HG02870 (cell line): Measurements from ENCODE around the gene EXOC3L4.

Experiments used
- ATAC-seq: cut with Tn5 transposase; IDR thresholded peaks from one replicate; pipeline ENCODE4 v1.9.1; 2021; ENCODE audit warnings: mild to moderate bottlenecking, moderate library complexity; ENCODE audit not compliant: unreplicated experiment

The EXOC3L4 gene

GRCh38 chr14:103070263-103070885 lies 24.2 kb upstream of the EXOC3L4 start:
- ATAC-seq = no peak

GRCh38 chr14:103070971-103071542 lies 23.5 kb upstream of the EXOC3L4 start:
- ATAC-seq = no peak

- ATAC-seq = no peak
Measured at GRCh38 chr14:103071544-103072251, 22.8 kb upstream of the EXOC3L4 start.

GRCh38 chr14:103072595-103073366 lies 21.7 kb upstream of the EXOC3L4 start:
- no peak for ATAC-seq

- no peak for ATAC-seq
Measured at GRCh38 chr14:103073367-103073875, 21.1 kb upstream of the EXOC3L4 start.

- ATAC-seq = no peak
Measured at GRCh38 chr14:103073876-103074728, 20.4 kb upstream of the EXOC3L4 start.

- no peak for ATAC-seq
Measured at GRCh38 chr14:103074729-103075367, 19.7 kb upstream of the EXOC3L4 start.

GRCh38 chr14:103078420-103078749 lies 16.1 kb upstream of the EXOC3L4 start:
- ATAC-seq = no peak

- ATAC-seq = no peak
Measured at GRCh38 chr14:103078860-103079587, 15.5 kb upstream of the EXOC3L4 start.

- ATAC-seq = no peak
Measured at GRCh38 chr14:103081951-103082350, 12.6 kb upstream of the EXOC3L4 start.

GRCh38 chr14:103084021-103084919 lies 10.3 kb upstream of the EXOC3L4 start, which contains the start of gene LBHD2:
TSS of gene LBHD2 (plus strand) at chr14:103084210. CDS start at chr14:103086013, 1,803 bp downstream.
- no peak for ATAC-seq

- no peak for ATAC-seq
Measured at GRCh38 chr14:103085106-103086091, 9.1 kb upstream of the EXOC3L4 start.

GRCh38 chr14:103086771-103087342 lies 7.7 kb upstream of the EXOC3L4 start:
- ATAC-seq = no peak

GRCh38 chr14:103087343-103087835 lies 7.1 kb upstream of the EXOC3L4 start:
- ATAC-seq = no peak

- no peak for ATAC-seq
Measured at GRCh38 chr14:103088921-103089320, 5.6 kb upstream of the EXOC3L4 start.
